HepG2 (cell line): ENCODE results near the gene PIM3. TPM values are rescaled to one million over a fixed set of nuclear protein-coding genes. Genes with fewer than 3 reads are reported as not detected.

ENCODE experiments used
- ARID2 ChIP-seq: sonication (generic); formaldehyde crosslinking; IDR thresholded peaks from 2 replicates; pipeline ENCODE4 v1.8.1; 2022; ENCODE audit warnings: mild to moderate bottlenecking, missing genetic modification reagents, borderline replicate concordance
- CSRNP2 ChIP-seq: sonication (generic); formaldehyde crosslinking; conservative IDR thresholded peaks from 2 replicates; pipeline ENCODE4 v1.8.0; 2022; ENCODE audit warnings: low read depth, missing genetic modification reagents
- ESRRA ChIP-seq: sonication (generic); formaldehyde crosslinking; IDR thresholded peaks from 2 replicates; pipeline ENCODE4 v1.5.1; 2020; ENCODE audit warnings: mild to moderate bottlenecking, low read depth, missing genetic modification reagents
- GATAD1 ChIP-seq: IDR thresholded peaks from 2 replicates; pipeline ENCODE4 v1.6.1; 2016; ENCODE audit warnings: missing genetic modification reagents, missing compliant biosample characterization
- SOX6 ChIP-seq, 2 experiments: fragments of 450-650 bp in 1 of 2; sonication (generic) in 1 of 2; formaldehyde crosslinking in 1 of 2; IDR thresholded peaks; 2 replicates each; pipeline versions ENCODE4 v1.4.0 to v1.6.1; 2017 to 2020; ENCODE audit warnings: antibody characterized with exemption in 1 of 2, mild to moderate bottlenecking in 1 of 2, missing genetic modification reagents in 1 of 2
- ZFAT ChIP-seq: sonication (generic); formaldehyde crosslinking; conservative IDR thresholded peaks from 2 replicates; pipeline ENCODE4 v1.8.1; 2023; ENCODE audit warnings: missing genetic modification reagents, inconsistent platforms
- ZMYM3 ChIP-seq: sonication (generic); formaldehyde crosslinking; IDR thresholded peaks from 2 replicates; pipeline ENCODE4 v1.5.1; 2020; ENCODE audit warnings: mild to moderate bottlenecking, missing genetic modification reagents
- ZNF687 ChIP-seq: sonication (generic); formaldehyde crosslinking; IDR thresholded peaks from 2 replicates; pipeline ENCODE4 v1.5.1; 2020; ENCODE audit warnings: mild to moderate bottlenecking, missing genetic modification reagents, moderate library complexity
- ZNF761 ChIP-seq: sonication (generic); formaldehyde crosslinking; conservative IDR thresholded peaks from 2 replicates; pipeline ENCODE4 v1.4.0; 2020; ENCODE audit warnings: mild to moderate bottlenecking, missing genetic modification reagents
- ZNF768 ChIP-seq: sonication (generic); formaldehyde crosslinking; IDR thresholded peaks from 2 replicates; pipeline ENCODE4 v1.4.0; 2020; ENCODE audit warnings: missing genetic modification reagents
- ZSCAN22 ChIP-seq: sonication (generic); formaldehyde crosslinking; IDR thresholded peaks from 2 replicates; pipeline ENCODE4 v1.4.0; 2020; ENCODE audit warnings: mild to moderate bottlenecking, missing genetic modification reagents
- polyA plus RNA-seq, 8 experiments: library from polyadenylated mRNA; depleted of rRNA in 3 of 8; stranded (reverse) in 7 of 8; unstranded in 1 of 8; fragments of >200 nt; fragmentation: Illumina TruSeq in 4 of 8; extraction: Trizol in 4 of 8; gene quantifications; 2 replicates each; pipeline versions ENCODE4 v1.2.1 to v1.2.3, GENCODE V29; 2011 to 2016; ENCODE audit warnings: low read depth in 4 of 8, missing spikeins in 1 of 8, mixed read lengths in 1 of 8; ENCODE audit not compliant: insufficient read depth in 1 of 8
- total RNA-seq, 5 experiments: library from RNA; depleted of rRNA; stranded (reverse); fragments of >200 nt; fragmentation: Illumina TruSeq; extraction: Trizol; gene quantifications; 2 replicates each; pipeline ENCODE4 v1.2.3, GENCODE V29; 2016; ENCODE audit warnings: low read depth in 1 of 5
- TF ChIP-seq, protein P1 (sequence below): sonication (generic); formaldehyde crosslinking; IDR thresholded peaks from 2 replicates; pipeline ENCODE4 v1.9.0; 2021; ENCODE audit warnings: mild to moderate bottlenecking, missing genetic modification reagents
- TF ChIP-seq, protein P2 (sequence below), 2 experiments: sonication (generic) in 1 of 2; formaldehyde crosslinking in 1 of 2; IDR thresholded peaks; 2 replicates each; pipeline versions ENCODE4 v1.4.0 to v1.6.1; 2018 to 2020; ENCODE audit warnings: missing genetic modification reagents in 2 of 2, borderline replicate concordance in 1 of 2, low read depth in 1 of 2, mild to moderate bottlenecking in 1 of 2, missing biosample characterization in 1 of 2

The PIM3 gene
- total and polyA plus RNA-seq, 2 of the 13 experiments (the other 11 are each of a cell fraction or from before 2014, with no cell fraction given) = 21.6 to 31.2 TPM

DNA sequence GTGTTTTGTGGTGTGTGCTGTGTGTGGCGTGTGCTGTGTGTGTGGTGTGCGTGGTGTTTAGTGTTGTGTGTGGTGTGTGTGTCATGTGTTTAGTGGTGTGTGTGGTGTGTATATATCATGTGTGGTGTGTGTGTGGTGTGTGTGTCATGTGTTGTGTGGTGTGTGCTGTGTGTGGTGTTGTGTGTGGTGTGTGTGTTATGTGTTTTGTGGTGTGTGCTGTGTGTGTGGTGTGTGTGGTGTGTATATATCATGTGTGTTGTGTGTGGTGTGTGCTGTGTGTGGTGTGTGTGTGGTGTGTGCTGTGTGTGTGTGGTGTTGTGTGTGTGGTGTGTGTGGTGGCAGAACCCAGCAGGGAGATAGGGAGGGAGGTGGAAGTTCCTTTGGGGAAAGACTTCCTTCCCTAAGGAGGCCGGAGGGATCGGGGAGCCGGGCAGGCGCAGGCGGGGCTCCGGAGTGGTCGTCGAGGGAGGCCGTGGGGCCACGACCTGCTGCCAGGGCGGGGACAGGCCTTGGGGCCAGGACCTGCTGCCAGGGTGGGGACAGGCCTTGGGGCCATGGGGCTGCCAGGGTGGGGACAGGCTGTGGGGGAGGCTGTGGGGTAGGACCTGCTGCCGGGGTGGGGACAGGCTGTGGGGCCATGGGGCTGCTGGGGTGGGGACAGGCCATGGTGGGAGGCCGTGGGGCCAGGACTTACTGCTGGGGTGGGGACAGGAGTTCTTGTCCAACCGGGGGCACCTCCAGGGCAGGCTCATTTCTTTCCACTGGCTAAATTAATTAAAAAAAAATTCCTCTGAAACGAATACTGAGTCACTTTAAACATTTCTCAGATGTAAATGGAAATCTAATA, 15.2 kb downstream of the PIM3 start (continued):
- TF ChIP-seq, protein P1, sequence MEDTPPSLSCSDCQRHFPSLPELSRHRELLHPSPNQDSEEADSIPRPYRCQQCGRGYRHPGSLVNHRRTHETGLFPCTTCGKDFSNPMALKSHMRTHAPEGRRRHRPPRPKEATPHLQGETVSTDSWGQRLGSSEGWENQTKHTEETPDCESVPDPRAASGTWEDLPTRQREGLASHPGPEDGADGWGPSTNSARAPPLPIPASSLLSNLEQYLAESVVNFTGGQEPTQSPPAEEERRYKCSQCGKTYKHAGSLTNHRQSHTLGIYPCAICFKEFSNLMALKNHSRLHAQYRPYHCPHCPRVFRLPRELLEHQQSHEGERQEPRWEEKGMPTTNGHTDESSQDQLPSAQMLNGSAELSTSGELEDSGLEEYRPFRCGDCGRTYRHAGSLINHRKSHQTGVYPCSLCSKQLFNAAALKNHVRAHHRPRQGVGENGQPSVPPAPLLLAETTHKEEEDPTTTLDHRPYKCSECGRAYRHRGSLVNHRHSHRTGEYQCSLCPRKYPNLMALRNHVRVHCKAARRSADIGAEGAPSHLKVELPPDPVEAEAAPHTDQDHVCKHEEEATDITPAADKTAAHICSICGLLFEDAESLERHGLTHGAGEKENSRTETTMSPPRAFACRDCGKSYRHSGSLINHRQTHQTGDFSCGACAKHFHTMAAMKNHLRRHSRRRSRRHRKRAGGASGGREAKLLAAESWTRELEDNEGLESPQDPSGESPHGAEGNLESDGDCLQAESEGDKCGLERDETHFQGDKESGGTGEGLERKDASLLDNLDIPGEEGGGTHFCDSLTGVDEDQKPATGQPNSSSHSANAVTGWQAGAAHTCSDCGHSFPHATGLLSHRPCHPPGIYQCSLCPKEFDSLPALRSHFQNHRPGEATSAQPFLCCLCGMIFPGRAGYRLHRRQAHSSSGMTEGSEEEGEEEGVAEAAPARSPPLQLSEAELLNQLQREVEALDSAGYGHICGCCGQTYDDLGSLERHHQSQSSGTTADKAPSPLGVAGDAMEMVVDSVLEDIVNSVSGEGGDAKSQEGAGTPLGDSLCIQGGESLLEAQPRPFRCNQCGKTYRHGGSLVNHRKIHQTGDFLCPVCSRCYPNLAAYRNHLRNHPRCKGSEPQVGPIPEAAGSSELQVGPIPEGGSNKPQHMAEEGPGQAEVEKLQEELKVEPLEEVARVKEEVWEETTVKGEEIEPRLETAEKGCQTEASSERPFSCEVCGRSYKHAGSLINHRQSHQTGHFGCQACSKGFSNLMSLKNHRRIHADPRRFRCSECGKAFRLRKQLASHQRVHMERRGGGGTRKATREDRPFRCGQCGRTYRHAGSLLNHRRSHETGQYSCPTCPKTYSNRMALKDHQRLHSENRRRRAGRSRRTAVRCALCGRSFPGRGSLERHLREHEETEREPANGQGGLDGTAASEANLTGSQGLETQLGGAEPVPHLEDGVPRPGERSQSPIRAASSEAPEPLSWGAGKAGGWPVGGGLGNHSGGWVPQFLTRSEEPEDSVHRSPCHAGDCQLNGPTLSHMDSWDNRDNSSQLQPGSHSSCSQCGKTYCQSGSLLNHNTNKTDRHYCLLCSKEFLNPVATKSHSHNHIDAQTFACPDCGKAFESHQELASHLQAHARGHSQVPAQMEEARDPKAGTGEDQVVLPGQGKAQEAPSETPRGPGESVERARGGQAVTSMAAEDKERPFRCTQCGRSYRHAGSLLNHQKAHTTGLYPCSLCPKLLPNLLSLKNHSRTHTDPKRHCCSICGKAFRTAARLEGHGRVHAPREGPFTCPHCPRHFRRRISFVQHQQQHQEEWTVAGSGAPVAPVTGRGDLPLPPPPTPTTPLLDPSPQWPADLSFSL (CRISPR knock-in tag) = peak; percentile 99
- TF ChIP-seq ZMYM3 (CRISPR knock-in tag) = no peak
- TF ChIP-seq ZNF761 (CRISPR knock-in tag) = no peak
- TF ChIP-seq, protein P2, sequence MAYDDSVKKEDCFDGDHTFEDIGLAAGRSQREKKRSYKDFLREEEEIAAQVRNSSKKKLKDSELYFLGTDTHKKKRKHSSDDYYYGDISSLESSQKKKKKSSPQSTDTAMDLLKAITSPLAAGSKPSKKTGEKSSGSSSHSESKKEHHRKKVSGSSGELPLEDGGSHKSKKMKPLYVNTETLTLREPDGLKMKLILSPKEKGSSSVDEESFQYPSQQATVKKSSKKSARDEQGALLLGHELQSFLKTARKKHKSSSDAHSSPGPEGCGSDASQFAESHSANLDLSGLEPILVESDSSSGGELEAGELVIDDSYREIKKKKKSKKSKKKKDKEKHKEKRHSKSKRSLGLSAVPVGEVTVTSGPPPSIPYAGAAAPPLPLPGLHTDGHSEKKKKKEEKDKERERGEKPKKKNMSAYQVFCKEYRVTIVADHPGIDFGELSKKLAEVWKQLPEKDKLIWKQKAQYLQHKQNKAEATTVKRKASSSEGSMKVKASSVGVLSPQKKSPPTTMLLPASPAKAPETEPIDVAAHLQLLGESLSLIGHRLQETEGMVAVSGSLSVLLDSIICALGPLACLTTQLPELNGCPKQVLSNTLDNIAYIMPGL (CRISPR knock-in tag; IDR thresholded peaks at IDR 0.05; ENCODE audit: borderline replicate concordance in 1 of 2, low read depth in 1 of 2) = no peak
- no peak for TF ChIP-seq GATAD1
- TF ChIP-seq ZNF687 = peak; percentile 24; the same call in 1 of the 2 replicates
- no peak for TF ChIP-seq ARID2 (CRISPR knock-in tag)
- TF ChIP-seq SOX6 (IDR thresholded peaks at IDR 0.05) = no peak
- TF ChIP-seq SOX6 (CRISPR knock-in tag; IDR thresholded peaks at IDR 0.05) = no peak
- no peak for TF ChIP-seq ESRRA (CRISPR knock-in tag)
- TF ChIP-seq ZFAT (CRISPR knock-in tag) = no peak
- no peak for TF ChIP-seq CSRNP2
- no peak for TF ChIP-seq ZNF768 (CRISPR knock-in tag)
- no peak for TF ChIP-seq ZSCAN22 (CRISPR knock-in tag)
